ENCODE results near the gene PHYKPL.

Gene PHYKPL
- total RNA-seq: 78.7 to 101 reads per million in 2 donors

- DNase-seq: peak; percentile 52
Observed at GRCh38 chr5:178232124-178232919, at the start of gene PHYKPL. PHYKPL (minus strand) TSS chr5:178232802; CDS start chr5:178232550, 252 bp downstream.

GRCh38 chr5:178282391-178282790 is 49.8 kb upstream of the PHYKPL start:
- no peak for DNase-seq

DNA sequence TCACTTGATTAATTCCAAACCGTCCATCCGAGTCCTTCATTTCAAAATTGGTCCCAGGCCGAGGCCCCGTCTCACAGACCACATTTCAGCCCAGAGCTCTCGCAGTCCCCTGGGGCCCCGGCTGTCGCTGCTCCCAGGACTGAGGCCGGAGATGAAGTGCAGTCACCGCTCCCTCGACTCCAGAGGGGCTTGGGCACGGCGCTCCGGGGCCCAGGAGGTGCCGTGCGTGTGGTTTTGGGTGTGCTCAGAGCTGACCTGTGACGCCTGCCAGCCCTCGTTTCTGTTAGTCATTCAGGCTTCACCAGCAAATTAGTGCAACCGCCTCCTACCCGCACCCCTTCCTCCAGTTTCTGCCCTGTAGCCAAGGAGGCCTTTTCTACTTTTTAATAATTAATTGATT is 48.7 kb upstream of the PHYKPL start:
- no peak for DNase-seq

GRCh38 chr5:178280631-178281030 is 48.0 kb upstream of the PHYKPL start:
- no peak for DNase-seq

DNA sequence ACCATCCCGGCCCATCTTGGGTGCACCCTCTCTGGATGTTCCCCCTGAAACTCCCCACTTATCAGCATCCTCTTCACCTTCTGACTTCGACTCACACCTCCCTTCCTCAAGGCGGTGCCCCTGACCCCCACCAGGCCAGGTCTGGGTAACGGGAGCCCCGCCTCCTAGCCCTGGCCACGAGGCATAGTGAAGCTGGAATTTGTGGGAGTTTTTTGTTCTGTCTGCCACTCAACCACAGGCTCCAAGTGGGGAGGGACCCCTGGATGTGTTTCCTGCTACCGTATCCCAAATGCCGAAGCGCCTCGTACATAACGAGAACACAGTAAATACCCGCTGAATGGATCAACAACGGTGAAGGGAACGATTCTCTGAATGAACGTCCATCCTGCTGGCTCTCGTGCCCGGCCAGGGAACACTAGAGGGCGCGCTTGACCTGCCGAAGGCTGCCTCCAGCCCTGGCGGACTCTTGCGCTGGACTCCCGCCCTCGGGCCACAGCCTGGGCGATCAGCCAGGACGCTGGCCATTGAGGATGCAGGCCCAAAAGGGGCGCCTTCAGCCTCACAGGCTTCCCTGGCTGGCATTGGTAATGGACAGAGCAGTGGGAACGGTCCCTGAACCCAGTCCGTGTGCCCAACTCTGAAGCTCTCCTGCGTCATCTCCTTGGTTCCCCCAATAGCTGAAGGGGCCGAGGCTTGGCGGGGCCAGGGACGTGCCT is 47.3 kb upstream of the PHYKPL start:
- peak; percentile 46 for DNase-seq

DNA sequence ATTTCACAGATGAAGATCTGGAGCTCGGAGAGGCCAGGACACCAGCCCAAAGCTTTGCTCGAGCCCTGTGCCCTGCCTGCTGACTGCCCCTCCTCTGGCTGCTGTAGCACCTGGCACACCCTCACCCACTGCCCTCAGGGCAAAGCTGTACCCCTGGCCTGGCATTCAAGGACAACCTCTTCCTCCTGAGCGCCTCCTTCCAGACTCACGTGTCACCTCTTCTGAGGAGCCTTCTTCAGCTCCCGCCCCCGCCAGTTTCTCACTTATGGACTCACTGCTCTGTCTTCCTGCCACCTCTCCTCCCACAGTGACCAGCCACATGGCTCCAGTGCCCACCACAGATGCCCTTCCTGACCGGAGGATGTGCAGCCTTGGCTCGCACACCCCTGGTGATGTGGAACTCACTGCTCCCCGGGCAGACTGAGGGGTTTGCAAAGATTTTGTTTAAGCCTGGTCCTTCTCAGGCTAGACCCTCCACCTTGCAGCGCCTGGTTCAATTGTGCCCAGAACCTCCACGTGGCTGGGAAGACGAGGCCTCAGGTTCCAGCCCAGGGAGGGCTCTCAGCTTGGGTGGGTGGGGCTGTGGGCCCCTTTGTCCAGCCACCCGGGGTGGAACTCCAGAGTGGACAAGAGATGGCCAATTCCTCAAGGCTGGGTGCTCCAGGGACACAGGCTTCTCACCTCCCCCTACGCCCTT is 46.6 kb upstream of the PHYKPL start:
- no peak for DNase-seq

DNA sequence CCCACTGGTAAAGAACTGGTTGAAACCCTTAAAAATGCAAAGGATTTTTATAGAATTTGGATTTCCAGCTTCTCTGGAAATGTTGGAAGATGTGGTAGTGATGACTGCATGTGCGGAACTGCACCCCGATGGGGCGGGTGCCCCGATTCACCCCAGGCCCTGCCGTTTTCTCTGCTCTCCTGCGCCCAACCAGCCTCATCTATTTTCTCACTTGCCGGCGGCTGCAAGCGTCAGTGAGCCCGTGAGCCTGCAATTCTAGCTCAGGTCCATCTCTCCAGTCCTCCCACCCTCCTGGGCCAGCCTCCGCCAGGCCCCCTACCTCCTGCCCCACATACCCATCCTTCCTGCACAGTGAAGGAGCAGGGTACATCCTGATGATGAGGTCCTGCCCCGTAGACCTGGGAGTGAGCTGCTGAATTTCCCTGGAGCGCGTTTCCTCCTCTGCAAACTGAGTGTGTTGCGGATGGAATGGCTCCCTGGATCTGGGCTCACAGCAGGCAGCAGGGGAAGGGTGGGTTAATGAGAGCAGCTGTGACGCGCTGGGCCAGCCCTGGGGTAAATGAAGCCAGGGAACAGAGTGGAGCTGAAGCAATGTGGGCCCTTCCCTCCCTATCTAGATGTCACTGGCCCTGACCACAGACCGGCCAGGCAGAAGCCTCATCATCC is 45.9 kb upstream of the PHYKPL start:
- no peak for DNase-seq

GRCh38 chr5:178277866-178278265 is 45.3 kb upstream of the PHYKPL start:
- no peak for DNase-seq

DNA sequence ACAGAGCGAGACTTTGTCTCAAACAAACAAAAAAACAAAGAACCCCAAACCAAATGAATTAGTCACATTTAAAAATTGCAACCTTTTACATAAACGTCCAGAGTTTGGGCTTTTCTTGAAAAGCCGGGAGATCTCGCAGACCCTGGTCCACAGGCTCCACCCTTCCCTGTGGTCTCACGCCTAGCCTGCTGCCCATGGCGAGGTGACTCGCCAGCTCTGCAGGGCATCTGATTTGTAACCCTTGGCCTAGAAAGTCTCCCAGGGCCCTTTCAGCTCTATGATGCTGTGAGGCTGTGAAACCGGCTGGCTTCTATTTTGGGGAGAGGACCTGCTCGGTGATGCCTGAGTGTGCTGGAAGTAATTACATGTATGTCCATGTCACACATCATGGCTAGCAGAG is 44.7 kb upstream of the PHYKPL start:
- no peak for DNase-seq

GRCh38 chr5:178274781-178275537 is 42.4 kb upstream of the PHYKPL start:
- DNase-seq: no peak

GRCh38 chr5:178273665-178274541 is 41.3 kb upstream of the PHYKPL start:
- DNase-seq: no peak

GRCh38 chr5:178273041-178273440 is 40.4 kb upstream of the PHYKPL start:
- no peak for DNase-seq

DNA sequence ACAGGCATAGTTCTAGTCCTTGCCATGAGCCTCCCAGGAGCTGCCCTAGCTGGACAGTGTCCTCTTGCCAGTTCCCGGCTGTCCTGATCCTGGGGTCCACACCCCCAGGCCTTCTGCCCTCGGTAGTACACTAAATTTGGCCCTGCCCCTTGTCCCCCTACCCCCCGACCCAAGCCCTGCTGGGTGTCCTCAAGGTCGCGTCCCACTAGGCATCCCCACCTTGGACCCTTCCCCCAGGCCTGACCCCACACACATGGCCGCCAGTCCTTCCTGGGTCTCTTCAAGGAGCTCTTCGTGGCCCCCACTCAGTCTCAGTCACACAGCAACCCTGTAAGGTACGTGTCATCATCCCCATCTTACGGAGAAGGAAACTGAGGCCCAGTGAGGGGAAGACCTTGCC is 40.0 kb upstream of the PHYKPL start:
- DNase-seq: no peak

DNA sequence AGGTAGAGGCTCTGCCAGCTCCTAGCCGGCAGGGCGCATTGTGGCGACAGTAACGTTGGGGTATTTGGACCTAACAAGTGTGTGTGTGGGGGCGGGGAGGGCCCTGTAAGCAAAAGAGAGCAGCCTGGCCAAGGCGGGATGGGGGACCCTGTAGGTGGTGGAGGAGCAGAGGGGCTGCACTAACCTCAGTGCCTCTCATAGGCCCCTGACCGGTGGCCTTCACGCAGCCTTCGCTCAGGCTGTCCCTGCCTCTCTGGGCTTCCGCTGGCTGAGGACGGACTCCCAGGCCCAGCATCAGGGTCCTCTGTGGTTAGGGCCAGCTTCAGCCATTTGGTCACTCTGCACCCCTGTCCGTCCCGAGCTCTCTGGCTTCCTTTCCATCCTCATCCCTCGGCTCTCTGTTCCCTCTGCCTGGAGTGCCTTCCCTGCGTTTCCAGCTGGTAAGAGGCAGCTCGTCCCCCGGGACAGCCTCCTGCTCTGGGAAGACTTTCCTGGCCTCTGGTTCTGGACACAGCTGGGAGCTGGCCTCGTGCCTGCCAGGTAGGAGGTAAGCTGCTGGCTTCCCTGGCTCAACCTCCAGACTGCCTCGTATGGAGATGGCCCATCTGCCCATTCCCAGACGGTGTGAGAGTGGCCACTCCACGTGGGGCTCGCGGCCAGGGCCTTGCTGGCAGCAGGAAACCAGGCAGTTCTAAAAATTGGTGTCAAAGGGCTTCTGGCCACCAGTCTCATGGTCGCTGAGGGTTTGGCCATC is 39.3 kb upstream of the PHYKPL start:
- DNase-seq: no peak

DNA sequence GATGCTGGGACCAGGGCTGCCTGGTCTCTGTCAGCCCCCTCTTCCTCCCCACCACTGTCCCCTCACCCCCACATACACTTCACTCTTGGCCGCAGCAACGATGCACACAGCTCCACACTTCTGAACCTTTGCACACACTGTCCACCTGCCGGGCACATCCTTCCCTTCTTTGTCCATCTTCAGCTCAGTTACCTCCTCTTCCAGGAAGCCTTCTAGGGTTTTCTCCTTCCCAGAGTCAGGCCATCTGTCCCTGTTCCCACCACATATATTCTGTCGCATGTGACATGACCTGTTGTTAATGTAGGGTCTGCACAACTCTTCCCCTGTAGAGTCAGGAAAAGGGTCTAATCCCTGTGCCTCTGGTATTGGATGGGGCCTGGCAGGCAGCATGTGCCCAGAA is 38.6 kb upstream of the PHYKPL start:
- DNase-seq: no peak

DNA sequence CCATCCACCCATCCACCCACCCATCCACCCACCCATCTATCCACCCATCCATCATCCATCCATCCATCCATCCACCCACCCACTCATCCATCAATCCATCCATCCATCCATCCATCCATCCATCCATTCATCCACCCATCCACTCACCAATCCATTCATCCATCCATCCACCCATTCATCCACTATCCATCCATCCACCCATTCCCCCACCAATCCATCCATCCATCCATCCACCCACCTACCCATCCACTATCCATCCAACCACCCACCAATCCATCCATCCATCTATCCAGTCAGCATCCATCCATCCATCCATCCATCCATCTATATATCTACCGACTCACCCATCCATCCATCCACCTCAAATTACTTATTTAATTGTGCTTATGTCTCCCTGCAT is 36.9 kb upstream of the PHYKPL start:
- no peak for DNase-seq

DNA sequence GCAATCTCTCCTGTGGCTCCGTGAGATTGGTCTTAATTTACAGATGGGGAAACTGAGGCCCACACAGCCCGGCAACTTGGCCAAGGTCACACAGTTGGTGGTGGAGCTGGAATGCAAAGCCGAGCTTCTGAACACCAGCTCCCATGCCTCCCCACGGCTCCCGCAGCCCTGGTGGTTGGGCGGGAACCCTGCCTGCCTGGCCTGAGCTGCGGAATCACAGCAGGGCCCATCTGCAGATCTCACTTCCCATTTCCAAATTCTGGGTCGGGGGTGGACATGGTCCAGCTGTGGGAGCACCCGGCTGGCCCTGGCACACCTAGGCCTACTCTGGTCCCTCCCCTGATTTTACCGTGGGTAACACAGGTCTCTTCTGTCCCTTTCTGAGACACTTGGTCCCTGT is 35.3 kb upstream of the PHYKPL start:
- no peak for DNase-seq

- no peak for DNase-seq
Observed at GRCh38 chr5:178267245-178267644, 34.6 kb upstream of the PHYKPL start.

DNA sequence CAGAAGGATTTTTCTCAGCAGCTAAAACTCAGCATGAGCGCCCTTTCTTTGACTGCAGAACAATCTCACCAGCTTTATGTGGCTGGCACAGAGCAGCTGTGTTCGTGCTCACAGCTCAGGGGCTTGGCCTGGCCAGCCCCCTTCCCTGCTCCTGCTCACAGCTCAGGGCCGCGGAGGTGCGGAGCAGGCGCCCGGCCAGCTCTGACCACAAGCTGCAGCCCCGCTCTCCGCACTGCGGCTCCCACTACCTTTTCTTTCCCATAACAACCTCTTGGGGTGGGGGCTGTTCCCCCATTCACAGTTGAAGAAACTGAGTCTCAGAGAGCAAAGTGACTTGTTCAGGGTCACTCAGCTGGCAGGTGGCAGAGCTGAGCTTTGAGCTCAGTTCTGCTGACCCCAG is 34.0 kb upstream of the PHYKPL start:
- no peak for DNase-seq

- DNase-seq: no peak
Observed at GRCh38 chr5:178265746-178266145, 33.1 kb upstream of the PHYKPL start.

DNA sequence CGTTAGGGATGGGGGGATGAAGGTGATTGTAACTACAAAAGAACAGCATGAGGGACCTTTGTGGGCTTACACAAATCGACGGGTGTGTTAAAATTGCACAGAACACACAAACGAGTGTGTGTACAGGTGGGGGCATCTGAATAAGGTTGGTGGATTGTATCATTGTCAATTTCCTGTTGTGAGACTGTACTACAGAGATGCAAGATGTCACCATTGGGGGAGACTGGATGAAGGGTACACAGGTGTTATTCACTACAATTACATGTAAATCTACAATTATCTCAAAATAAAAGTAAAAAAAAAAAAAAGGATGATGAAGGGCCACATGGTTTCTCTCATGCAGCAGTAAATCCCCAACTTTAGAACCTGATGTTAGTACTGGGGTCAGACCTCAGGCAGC is 31.4 kb upstream of the PHYKPL start:
- no peak for DNase-seq
